GM21526 (cell line): ENCODE measurements around the gene DEFB132.

Experiments
- ATAC-seq: cut with Tn5 transposase; IDR thresholded peaks from one replicate; pipeline ENCODE4 v1.9.1; 2021; ENCODE audit warnings: moderate library complexity; ENCODE audit not compliant: unreplicated experiment, low FRiP score

The DEFB132 gene

GRCh38 chr20:295804-296203, 38.3 kb downstream of the DEFB132 start:
- no peak for ATAC-seq

GRCh38 chr20:297098-297924, 39.8 kb downstream of the DEFB132 start, which contains the start of gene ZCCHC3:
ZCCHC3 (plus strand) TSS chr20:297570; CDS start chr20:297587, 17 bp downstream.
- peak; percentile 72 for ATAC-seq

GRCh38 chr20:297925-298775, 40.6 kb downstream of the DEFB132 start:
- peak; percentile 12 for ATAC-seq

GRCh38 chr20:298776-299391, 41.4 kb downstream of the DEFB132 start:
- no peak for ATAC-seq

- no peak for ATAC-seq
These were observed 42.9 kb downstream of the DEFB132 start for GRCh38 chr20:300345-300990.

GRCh38 chr20:301886-302848, 44.6 kb downstream of the DEFB132 start:
- no peak for ATAC-seq

- no peak for ATAC-seq
These were observed 48.2 kb downstream of the DEFB132 start for GRCh38 chr20:305745-306144.

GRCh38 chr20:308427-309038, 51.0 kb downstream of the DEFB132 start:
- ATAC-seq: no peak

- ATAC-seq: no peak
These were observed 51.8 kb downstream of the DEFB132 start for GRCh38 chr20:309306-309840.

GRCh38 chr20:309841-310644, 52.5 kb downstream of the DEFB132 start:
- ATAC-seq: peak; percentile 88

- no peak for ATAC-seq
These were observed 53.1 kb downstream of the DEFB132 start for GRCh38 chr20:310645-311044.
